Endodermal cell (in vitro differentiated cells): ENCODE measurements around the gene HYAL1. TPM values are rescaled to one million over a fixed set of nuclear protein-coding genes. Genes with fewer than 3 reads are reported as not detected.

Source experiments
- DNase-seq: peaks from one replicate; pipeline ENCODE4 v3.0.0-alpha.2; 2017
- H3K27ac ChIP-seq: 2 replicates; pipeline ENCODE4 v1.5.1; 2013; ENCODE audit warnings: mild to moderate bottlenecking, low read depth, low read length, moderate library complexity
- H3K27me3 ChIP-seq: 2 replicates; pipeline ENCODE4 v1.6.1; 2013; ENCODE audit warnings: mild to moderate bottlenecking, low read length, moderate library complexity; ENCODE audit not compliant: insufficient read depth, control insufficient read depth, poor library complexity, severe bottlenecking
- H3K36me3 ChIP-seq: 2 replicates; pipeline ENCODE4 v1.7.0; 2013; ENCODE audit warnings: mild to moderate bottlenecking, low read length, moderate library complexity; ENCODE audit not compliant: control insufficient read depth, insufficient read depth
- H3K4me1 ChIP-seq: one replicate; pipeline ENCODE4 v1.7.0; 2013; ENCODE audit warnings: low read length; ENCODE audit not compliant: control insufficient read depth, insufficient read depth
- H3K4me3 ChIP-seq: 2 replicates; pipeline ENCODE4 v1.5.1; 2013; ENCODE audit warnings: mild to moderate bottlenecking, low read length, moderate library complexity
- H3K9ac ChIP-seq: 2 replicates; pipeline ENCODE4 v1.6.1; 2013; ENCODE audit warnings: mild to moderate bottlenecking, low read length, moderate library complexity; ENCODE audit not compliant: poor library complexity, severe bottlenecking; ENCODE audit errors: extremely low read depth
- H3K9me3 ChIP-seq: 2 replicates; pipeline ENCODE4 v1.6.1; 2013; ENCODE audit warnings: mild to moderate bottlenecking, low read length, moderate library complexity; ENCODE audit not compliant: control insufficient read depth
- H3K27ac Mint-ChIP-seq: 2 replicates; pipeline ENCODE4 v1.8.0; 2020; ENCODE audit warnings: mixed read lengths
- H3K27me3 Mint-ChIP-seq: 2 replicates; pipeline ENCODE4 v1.8.0; 2021; ENCODE audit warnings: mild to moderate bottlenecking, mixed read lengths; ENCODE audit not compliant: insufficient read depth
- H3K36me3 Mint-ChIP-seq: 2 replicates; pipeline ENCODE4 v1.8.0; 2020; ENCODE audit warnings: low read depth, mixed read lengths
- H3K4me1 Mint-ChIP-seq: 2 replicates; pipeline ENCODE4 v1.8.0; 2020; ENCODE audit warnings: mixed read lengths
- H3K4me3 Mint-ChIP-seq: 2 replicates; pipeline ENCODE4 v1.8.0; 2020; ENCODE audit warnings: mild to moderate bottlenecking, moderate library complexity, mixed read lengths
- H3K9me3 Mint-ChIP-seq: 2 replicates; pipeline ENCODE4 v1.8.0; 2020; ENCODE audit warnings: mild to moderate bottlenecking, mixed read lengths
- CTCF ChIP-seq: fragments of 200-600 bp; sonication (generic); conservative IDR thresholded peaks from 2 replicates; pipeline ENCODE4 v1.5.0; 2021; ENCODE audit warnings: antibody characterized with exemption, mild to moderate bottlenecking
- WGBS, 2 experiments: methylation state at CpG; one replicate each; pipeline versions ENCODE4 v1.1.5 to v1.1.7; 2013; ENCODE audit warnings: missing lambda C conversion rate in 2 of 2, mixed read lengths in 1 of 2; ENCODE audit not compliant: insufficient coverage in 1 of 2, insufficient read length in 1 of 2; 5-methylcytosine and 5-hydroxymethylcytosine counted together
- total RNA-seq, 2 donors: library from RNA; stranded (reverse); fragmentation: NEBNext Ultra II Directional in 1 of 2; extraction: Animal tissue kit (Norgen Biotek cat#: 25700) in 1 of 2; gene quantifications; 2 replicates in 1 of 2; 3 replicates in 1 of 2; pipeline ENCODE4 v1.2.1, GENCODE V29; 2021

HYAL1 gene
- total RNA-seq, 2 donors from 2014 or later = 0.92 to 1.8 TPM

- Mint-ChIP-seq H3K4me1 (peaks cover 7% of the 10 kb centered on the region), H3K9me3 (no peaks in the 10 kb centered on the region), H3K36me3 (peaks cover 3% of the 10 kb centered on the region), H3K4me3 (peak within 1 kb of the TSS; percentile 53), H3K27ac (no peak within 1 kb of the TSS), H3K27me3 (peaks cover 55% of the 10 kb centered on the region)
- no peak for TF ChIP-seq CTCF
- Histone ChIP-seq H3K9me3 (no peaks in the 10 kb centered on the region), H3K4me3 (peak within 1 kb of the TSS; percentile 78), H3K9ac (no peak within 1 kb of the TSS), H3K27ac (no peak within 1 kb of the TSS), H3K4me1 (no peaks in the 10 kb centered on the region), H3K27me3 (peaks cover 42% of the 10 kb centered on the region), H3K36me3 (peaks cover 14% of the 10 kb centered on the region)
- 15 to 25% methylated on average over 26 to 45 of the region's 45 CpGs for WGBS, 2 experiments
- peak; percentile 94 for DNase-seq
These were observed 42.3 kb upstream of the HYAL1 start, which contains the start of gene ZMYND10 for GRCh38 chr3:50345586-50346234. TSS of gene ZMYND10 (minus strand) at chr3:50345732. CDS start at chr3:50345579, 153 bp downstream.

GRCh38 chr3:50345008-50345407, 41.6 kb upstream of the HYAL1 start:
- H3K9me3 ChIP-seq = no peaks in the 10 kb centered on the region
- peaks cover 14% of the 10 kb centered on the region for H3K36me3 ChIP-seq
- Mint-ChIP-seq H3K9me3 (no peaks in the 10 kb centered on the region), H3K27me3 (peaks cover 59% of the 10 kb centered on the region), H3K4me1 (peaks cover 2% of the 10 kb centered on the region), H3K4me3 (peak overlapping the region; percentile 53), H3K27ac (no peak overlapping the region), H3K36me3 (peaks cover 3% of the 10 kb centered on the region)
- H3K4me3 ChIP-seq = peak overlapping the region; percentile 78
- no peak for TF ChIP-seq CTCF
- no peaks in the 10 kb centered on the region for H3K4me1 ChIP-seq
- no peak overlapping the region for H3K9ac ChIP-seq
- WGBS, 2 experiments = 40 to 65% methylated on average over 1 to 8 of the region's 8 CpGs
- H3K27me3 ChIP-seq = peaks cover 49% of the 10 kb centered on the region
- no peak overlapping the region for H3K27ac ChIP-seq
- DNase-seq = no peak

GRCh38 chr3:50342813-50343633, 39.6 kb upstream of the HYAL1 start:
- H3K36me3 Mint-ChIP-seq = peaks cover 3% of the 10 kb centered on the region
- H3K4me3 Mint-ChIP-seq = no peak overlapping the region
- no peak overlapping the region for H3K4me3 ChIP-seq
- no peak overlapping the region for H3K27ac ChIP-seq
- peaks cover 78% of the 10 kb centered on the region for H3K27me3 Mint-ChIP-seq
- no peak overlapping the region for H3K9ac ChIP-seq
- peak; percentile 68 for TF ChIP-seq CTCF
- peak; percentile 80 for DNase-seq
- 75 to 82% methylated on average over 10 to 13 of the region's 13 CpGs for WGBS, 2 experiments
- peaks cover 69% of the 10 kb centered on the region for H3K27me3 ChIP-seq
- H3K9me3 ChIP-seq = no peaks in the 10 kb centered on the region
- peaks cover under 1% of the 10 kb centered on the region for H3K4me1 ChIP-seq
- H3K9me3 Mint-ChIP-seq = no peaks in the 10 kb centered on the region
- peaks cover 8% of the 10 kb centered on the region for H3K36me3 ChIP-seq
- H3K27ac Mint-ChIP-seq = no peak overlapping the region
- H3K4me1 Mint-ChIP-seq = no peaks in the 10 kb centered on the region
